ENCODE results near the gene VWC2L. TPM values are rescaled to one million over a fixed set of nuclear protein-coding genes. Genes with fewer than 3 reads are reported as not detected.

The VWC2L gene
- total and polyA plus RNA-seq, 2 of the 4 experiments (the other 2 are of a cell fraction): not detected

DNA sequence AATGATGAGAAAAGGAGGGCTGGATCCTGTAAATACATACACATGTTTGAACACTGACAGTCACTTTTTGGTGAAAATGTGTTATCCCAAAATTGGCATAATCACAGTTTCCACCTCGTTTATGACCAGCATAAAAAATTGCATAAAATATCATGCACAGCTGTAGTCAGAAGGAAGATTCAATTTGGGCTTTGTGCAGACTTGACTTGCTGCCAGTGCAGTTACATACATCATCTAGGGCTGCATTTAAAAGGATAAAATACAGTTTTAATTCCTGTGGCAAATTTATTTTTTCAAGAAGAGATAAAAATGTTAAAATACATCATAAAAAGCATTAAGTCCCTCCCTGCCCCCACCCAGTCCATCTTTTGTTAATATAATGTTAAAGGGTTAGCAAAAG, 103.8 kb downstream of the VWC2L start:
- ATAC-seq (ENCODE audit: low read depth): no peak
- Histone ChIP-seq H4K8ac (ENCODE audit: low read depth in 2 of 2, low read length in 2 of 2) (no peak overlapping the region), H2AK9ac (replicated peaks; ENCODE audit: low read depth, low read length, poor library complexity) (no peak overlapping the region), H2AFZ (replicated peaks; ENCODE audit: low read length, poor library complexity) (no peak overlapping the region), H3K27me3 (ENCODE audit: control insufficient read depth, insufficient read depth, low read length) (no peaks in the 10 kb centered on the region), H3K4me3 (ENCODE audit: insufficient read depth, low read depth, low read length) (no peak overlapping the region), H3K9ac (ENCODE audit: low read depth, low read length) (no peak overlapping the region), H4K91ac (ENCODE audit: insufficient read depth, low read depth, low read length) (no peak overlapping the region), H2BK120ac (ENCODE audit: low read depth, low read length) (no peak overlapping the region), H3K4ac (ENCODE audit: low read depth, low read length) (no peak overlapping the region), H4K5ac (ENCODE audit: low read depth, low read length) (no peak overlapping the region), H3K4me2 (ENCODE audit: low read depth, low read length) (no peak overlapping the region), H3K27ac (ENCODE audit: insufficient read depth, low read length) (no peak overlapping the region), H3K56ac (ENCODE audit: extremely low read depth, insufficient read depth, low read length) (no peak overlapping the region), H3K18ac (ENCODE audit: low read depth, low read length) (no peak overlapping the region), H2BK20ac (ENCODE audit: low read depth, low read length) (no peak overlapping the region), H3K9me1 (ENCODE audit: insufficient read depth, low read length) (no peaks in the 10 kb centered on the region), H2BK5ac (ENCODE audit: low read depth, low read length, poor library complexity, severe bottlenecking) (no peak overlapping the region), H3K4me1 (ENCODE audit: control insufficient read depth, insufficient read depth, low read length) (no peaks in the 10 kb centered on the region), H3K23ac (ENCODE audit: low read depth, low read length) (no peak overlapping the region), H3K9me3 (ENCODE audit: control insufficient read depth, insufficient read depth, low read length) (no peaks in the 10 kb centered on the region), H4K20me1 (ENCODE audit: insufficient read depth, low read length) (no peaks in the 10 kb centered on the region), H3K36me3 (ENCODE audit: control insufficient read depth, insufficient read depth, low read length) (no peaks in the 10 kb centered on the region), H2AK5ac (ENCODE audit: low read depth, low read length) (no peak overlapping the region), H3K14ac (replicated peaks; ENCODE audit: low read depth, low read length) (no peak overlapping the region), H2BK15ac (ENCODE audit: low read depth, low read length) (no peak overlapping the region), H3K79me1 (ENCODE audit: low read depth in 1 of 2, low read length in 2 of 2) (no peaks in the 10 kb centered on the region)
- dilution Hi-C loops (cut with HindIII; ENCODE audit: low sequenced_read_pairs, unreplicated experiment) (no loop called here), in situ Hi-C loops (cut with MboI; ENCODE audit: low sequenced_read_pairs) (no loop called here), intact Hi-C loops (cut with micrococcal nuclease) (no loop called here)
- CTCF ChIA-PET: no interaction called here
- TF ChIP-seq CHD1 (IDR thresholded peaks at IDR 0.05; ENCODE audit: low read depth, low read length) (no peak), BHLHE40 (IDR thresholded peaks at IDR 0.05; ENCODE audit: low read depth, low read length) (no peak), MXI1 (IDR thresholded peaks at IDR 0.05; ENCODE audit: borderline replicate concordance, low read depth, low read length) (no peak), FOS (IDR thresholded peaks at IDR 0.05; ENCODE audit: low read depth, low read length) (no peak), POLR2A (IDR thresholded peaks at IDR 0.05; ENCODE audit: low read depth, low read length) (no peak), SMC3 (IDR thresholded peaks at IDR 0.05; ENCODE audit: low read depth, low read length) (no peak), CEBPB (IDR thresholded peaks at IDR 0.05; ENCODE audit: low read depth, low read length) (no peak), RAD21 (IDR thresholded peaks at IDR 0.05; ENCODE audit: low read length) (no peak), NFE2L2 (IDR thresholded peaks at IDR 0.05; ENCODE audit: low read depth, low read length) (no peak), RCOR1 (IDR thresholded peaks at IDR 0.05; ENCODE audit: insufficient replicate concordance, low read length) (no peak), MAZ (IDR thresholded peaks at IDR 0.05; ENCODE audit: borderline replicate concordance, low read depth, low read length) (no peak), MAFK (IDR thresholded peaks at IDR 0.05; ENCODE audit: low read depth, low read length) (no peak), RFX5 (IDR thresholded peaks at IDR 0.05; ENCODE audit: low read depth, low read length) (no peak)
- TF ChIP-seq, protein P1, sequence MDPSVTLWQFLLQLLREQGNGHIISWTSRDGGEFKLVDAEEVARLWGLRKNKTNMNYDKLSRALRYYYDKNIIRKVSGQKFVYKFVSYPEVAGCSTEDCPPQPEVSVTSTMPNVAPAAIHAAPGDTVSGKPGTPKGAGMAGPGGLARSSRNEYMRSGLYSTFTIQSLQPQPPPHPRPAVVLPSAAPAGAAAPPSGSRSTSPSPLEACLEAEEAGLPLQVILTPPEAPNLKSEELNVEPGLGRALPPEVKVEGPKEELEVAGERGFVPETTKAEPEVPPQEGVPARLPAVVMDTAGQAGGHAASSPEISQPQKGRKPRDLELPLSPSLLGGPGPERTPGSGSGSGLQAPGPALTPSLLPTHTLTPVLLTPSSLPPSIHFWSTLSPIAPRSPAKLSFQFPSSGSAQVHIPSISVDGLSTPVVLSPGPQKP (IDR thresholded peaks at IDR 0.05; ENCODE audit: borderline replicate concordance, low read depth, low read length): no peak
- TF ChIP-seq, protein P2, sequence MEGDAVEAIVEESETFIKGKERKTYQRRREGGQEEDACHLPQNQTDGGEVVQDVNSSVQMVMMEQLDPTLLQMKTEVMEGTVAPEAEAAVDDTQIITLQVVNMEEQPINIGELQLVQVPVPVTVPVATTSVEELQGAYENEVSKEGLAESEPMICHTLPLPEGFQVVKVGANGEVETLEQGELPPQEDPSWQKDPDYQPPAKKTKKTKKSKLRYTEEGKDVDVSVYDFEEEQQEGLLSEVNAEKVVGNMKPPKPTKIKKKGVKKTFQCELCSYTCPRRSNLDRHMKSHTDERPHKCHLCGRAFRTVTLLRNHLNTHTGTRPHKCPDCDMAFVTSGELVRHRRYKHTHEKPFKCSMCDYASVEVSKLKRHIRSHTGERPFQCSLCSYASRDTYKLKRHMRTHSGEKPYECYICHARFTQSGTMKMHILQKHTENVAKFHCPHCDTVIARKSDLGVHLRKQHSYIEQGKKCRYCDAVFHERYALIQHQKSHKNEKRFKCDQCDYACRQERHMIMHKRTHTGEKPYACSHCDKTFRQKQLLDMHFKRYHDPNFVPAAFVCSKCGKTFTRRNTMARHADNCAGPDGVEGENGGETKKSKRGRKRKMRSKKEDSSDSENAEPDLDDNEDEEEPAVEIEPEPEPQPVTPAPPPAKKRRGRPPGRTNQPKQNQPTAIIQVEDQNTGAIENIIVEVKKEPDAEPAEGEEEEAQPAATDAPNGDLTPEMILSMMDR (conservative IDR thresholded peaks at IDR 0.05; ENCODE audit: low read depth, low read length): no peak
- TF ChIP-seq, protein P3, sequence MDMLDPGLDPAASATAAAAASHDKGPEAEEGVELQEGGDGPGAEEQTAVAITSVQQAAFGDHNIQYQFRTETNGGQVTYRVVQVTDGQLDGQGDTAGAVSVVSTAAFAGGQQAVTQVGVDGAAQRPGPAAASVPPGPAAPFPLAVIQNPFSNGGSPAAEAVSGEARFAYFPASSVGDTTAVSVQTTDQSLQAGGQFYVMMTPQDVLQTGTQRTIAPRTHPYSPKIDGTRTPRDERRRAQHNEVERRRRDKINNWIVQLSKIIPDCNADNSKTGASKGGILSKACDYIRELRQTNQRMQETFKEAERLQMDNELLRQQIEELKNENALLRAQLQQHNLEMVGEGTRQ (IDR thresholded peaks at IDR 0.05; ENCODE audit: low read depth, low read length): no peak
- DNase-seq: no peak
- no TSS peak for BruUV-seq (replicated peaks)
- no CpG with 5 or more reads among the region's 1 CpG for WGBS, 2 experiments (ENCODE audit: extremely low coverage in 2 of 2, insufficient read length in 1 of 2)
- POLR2A ChIA-PET (ENCODE audit: unreplicated experiment): no interaction called here

All from IMR-90 (cell line).